Heart left ventricle (tissue), 13 donors: Measurements from ENCODE around the gene RAB17.

Source experiments
- POLR2A ChIP-seq, 2 donors: fragments of 450-650 bp; IDR thresholded peaks; one replicate each; pipeline ENCODE4 v1.6.1; 2017; ENCODE audit warnings: antibody characterized with exemption in 2 of 2, mild to moderate bottlenecking in 2 of 2, moderate library complexity in 2 of 2
- TF ChIP-seq, protein P1 (sequence below), 12 donors: fragments of 200-600 bp; sonication (generic) in 4 of 12; IDR thresholded peaks; one replicate each; pipeline versions ENCODE4 v1.5.0 to v1.8.0; 2018 to 2022; ENCODE audit warnings: antibody characterized with exemption in 12 of 12, mild to moderate bottlenecking in 5 of 12
- donor health status: ischemic (EF 13 %, LVEDD 7.1; RV severe dilation, severe dysfunction).
- donor health status: DM: no; HTN: yes; CAD: no.
- donor health status: DM: no; HTN: no; CAD: no.
- donor health status: ischemic (EF 25% LVEDD 6.9; RV normal size, moderate dysfunction).
- donor health status: ischemic (EF 25% LVEDD 5.7; RV mildly dilated, moderate dysfunction).
- donor health status: ischemic (EF 35%, LVEDD 5.7; RV mildly dilated, moderate dysfunction).
- donor health status: nonischemic (EF 11% LVEDD 7.7; RV severe dilation, severe dysfunction).
- donor health status: DM: yes; HTN: yes; CAD: no.
- donor health status: PGD.
- donor health status: ischemic (EF 29% LVEDD 5.4; RV normal size, mild dysfunction).
- donor health status: nonischemic (EF 23%, LVEDD 6.1; RV moderate dilation, normal function).

DNA sequence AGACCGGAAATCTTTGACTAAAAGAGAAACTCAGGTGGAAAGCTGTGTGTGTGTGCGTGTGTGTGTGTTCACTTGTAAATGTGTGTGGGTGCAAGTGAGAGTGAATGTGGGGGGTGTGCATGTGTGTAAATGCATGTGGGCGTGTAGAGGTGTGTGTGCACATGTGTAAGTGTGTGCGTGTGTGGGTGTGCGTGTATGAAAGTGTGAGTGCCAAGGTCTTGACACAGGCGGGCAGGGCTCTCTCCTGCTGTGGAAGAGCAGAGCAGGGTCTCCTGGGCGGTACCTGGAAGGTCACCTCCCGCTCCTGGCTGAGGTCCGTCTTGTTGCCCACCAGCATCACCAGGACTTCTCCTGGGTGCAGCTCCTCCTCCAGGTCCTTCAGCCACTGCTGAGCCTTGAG lies 13.6 kb downstream of the RAB17 start:
- TF ChIP-seq, protein P1, sequence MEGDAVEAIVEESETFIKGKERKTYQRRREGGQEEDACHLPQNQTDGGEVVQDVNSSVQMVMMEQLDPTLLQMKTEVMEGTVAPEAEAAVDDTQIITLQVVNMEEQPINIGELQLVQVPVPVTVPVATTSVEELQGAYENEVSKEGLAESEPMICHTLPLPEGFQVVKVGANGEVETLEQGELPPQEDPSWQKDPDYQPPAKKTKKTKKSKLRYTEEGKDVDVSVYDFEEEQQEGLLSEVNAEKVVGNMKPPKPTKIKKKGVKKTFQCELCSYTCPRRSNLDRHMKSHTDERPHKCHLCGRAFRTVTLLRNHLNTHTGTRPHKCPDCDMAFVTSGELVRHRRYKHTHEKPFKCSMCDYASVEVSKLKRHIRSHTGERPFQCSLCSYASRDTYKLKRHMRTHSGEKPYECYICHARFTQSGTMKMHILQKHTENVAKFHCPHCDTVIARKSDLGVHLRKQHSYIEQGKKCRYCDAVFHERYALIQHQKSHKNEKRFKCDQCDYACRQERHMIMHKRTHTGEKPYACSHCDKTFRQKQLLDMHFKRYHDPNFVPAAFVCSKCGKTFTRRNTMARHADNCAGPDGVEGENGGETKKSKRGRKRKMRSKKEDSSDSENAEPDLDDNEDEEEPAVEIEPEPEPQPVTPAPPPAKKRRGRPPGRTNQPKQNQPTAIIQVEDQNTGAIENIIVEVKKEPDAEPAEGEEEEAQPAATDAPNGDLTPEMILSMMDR (IDR thresholded peaks at IDR 0.05) = no peak
- TF ChIP-seq POLR2A (IDR thresholded peaks at IDR 0.05) = no peak
